HG02973 (cell line): Measurements from ENCODE around the gene APMAP.

Experiments
- ATAC-seq: cut with Tn5 transposase; IDR thresholded peaks from one replicate; pipeline ENCODE4 v1.9.1; 2021; ENCODE audit warnings: moderate library complexity; ENCODE audit not compliant: unreplicated experiment

The APMAP gene

DNA sequence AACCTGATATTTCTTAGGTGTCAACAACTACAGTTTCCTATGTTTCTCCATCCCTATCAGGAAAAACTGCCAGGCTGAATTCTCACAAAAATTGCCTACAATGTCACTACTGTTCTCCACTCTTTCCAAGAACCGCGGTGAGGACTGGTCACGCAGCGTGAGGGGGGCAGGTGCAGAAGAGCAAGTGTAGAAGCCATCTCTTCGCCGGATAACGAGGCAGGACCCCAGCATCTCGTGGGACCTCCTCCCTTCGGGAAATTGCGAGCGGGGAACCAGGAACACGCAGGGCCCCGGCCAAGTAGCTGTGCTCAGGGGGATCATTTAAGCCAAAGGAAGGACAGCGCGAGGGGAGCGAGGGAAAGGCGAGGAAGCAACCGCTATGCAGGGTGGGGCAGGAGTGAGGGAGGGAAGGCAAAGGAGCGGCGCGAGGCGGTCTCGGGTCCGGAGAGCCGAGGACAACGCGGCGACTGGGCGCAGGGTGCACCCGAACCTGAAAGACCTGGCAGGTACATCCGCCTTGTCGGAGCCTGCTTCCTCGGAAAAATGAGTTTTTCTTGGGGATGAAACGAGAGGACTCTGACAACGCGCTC lies 559 bp downstream of the APMAP start:
- ATAC-seq = peak; percentile 2

DNA sequence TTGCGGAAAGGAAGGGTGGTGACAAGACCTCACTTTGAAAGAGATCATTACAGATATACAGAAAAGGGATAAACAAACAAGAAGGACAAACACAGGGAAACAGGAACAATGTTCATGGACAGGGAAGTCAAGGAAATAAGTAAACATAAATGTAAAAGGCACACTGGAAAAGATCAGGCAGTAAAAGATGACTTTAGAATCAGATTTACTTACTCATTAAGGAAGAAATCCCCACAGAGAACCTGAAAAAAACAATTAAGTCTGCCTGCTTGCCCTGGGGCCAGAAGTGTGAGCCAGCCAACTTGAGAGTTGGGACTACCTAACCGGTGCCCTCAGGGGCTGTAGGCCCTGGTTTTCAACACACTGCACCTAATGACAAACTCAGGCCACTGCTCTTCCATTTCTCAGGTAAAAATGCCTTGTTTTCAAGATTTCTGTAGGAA lies 1.7 kb downstream of the APMAP start:
- ATAC-seq = no peak

DNA sequence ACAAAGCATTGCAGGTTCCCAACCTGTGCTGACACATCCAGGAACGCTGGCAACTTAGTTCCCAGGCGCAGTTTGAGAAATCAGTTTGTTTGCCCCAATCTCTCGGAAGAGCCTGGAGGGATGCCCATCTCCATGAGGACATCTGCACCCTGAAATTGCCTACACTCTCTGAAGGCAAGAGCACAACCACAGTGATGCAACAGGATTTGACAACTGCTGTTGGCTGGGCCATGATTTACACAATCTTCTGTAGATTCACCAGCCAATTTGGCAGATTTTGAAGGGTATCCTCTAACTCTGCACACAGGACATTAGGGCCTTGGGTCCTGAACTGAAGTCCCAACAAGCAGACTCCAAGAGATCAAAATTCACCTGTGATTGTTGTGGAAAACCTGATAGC lies 3.4 kb downstream of the APMAP start:
- no peak for ATAC-seq

DNA sequence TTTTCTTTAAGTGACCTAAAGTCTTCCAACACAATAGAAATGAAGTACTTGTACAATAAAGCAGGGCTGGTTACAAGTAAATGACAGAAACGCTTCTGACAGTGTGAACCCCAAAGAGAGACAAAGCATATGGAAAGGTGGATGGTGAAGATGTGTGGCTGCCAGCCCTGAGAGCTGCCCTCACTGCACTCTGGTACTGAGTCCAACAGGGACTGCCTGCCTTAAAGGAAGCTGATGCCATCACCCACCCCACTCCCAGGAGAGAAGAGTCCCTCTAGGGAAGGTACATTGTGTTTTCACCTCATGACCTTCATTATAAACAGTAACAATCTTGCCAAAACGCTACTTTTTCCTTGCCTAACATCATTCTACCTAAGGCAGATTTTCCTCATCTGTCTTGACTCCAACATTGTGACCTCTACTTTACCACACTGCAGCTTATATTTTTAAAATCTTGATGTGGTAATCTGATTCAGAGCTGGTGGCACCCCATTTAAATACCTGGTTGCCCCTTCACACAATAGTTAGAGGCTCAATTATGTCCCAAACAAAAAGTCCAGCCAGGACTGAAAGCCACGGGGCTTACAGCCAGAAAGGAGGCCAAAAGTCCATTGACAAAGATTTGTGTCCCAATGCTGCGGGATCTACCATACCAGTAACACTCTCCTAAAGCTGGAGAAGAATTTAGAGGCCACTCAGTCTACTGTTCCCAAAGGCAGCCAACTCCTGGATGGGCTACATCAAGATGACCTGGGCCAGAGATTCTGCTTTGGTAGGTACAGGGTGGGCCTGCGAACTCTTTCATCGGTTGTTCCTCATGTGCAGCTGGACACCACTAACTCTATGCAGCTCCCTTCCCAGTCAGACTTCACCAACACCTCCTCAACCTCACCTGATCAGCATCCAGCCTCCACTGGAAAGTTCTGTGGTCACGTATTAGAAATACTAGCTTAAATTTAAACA lies 4.4 kb downstream of the APMAP start:
- ATAC-seq = no peak

DNA sequence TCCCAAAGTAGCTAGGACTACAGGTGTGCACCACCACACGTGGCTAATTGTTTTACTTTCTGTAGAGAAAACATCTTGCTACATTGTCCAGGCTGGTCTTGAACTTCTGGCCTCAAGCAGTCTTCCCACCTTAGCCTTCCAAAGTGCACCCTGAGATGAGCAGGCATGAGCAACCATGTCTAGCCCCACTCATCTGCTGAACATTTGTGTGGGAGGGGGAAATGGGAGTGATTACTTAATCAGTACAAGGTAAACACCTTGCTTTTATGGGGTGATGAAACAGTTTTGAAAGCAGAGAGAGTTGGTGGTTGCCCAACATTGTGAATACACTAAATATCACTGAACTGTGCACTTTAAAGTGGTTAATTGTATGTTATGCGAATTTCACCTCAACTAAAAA lies 5.3 kb downstream of the APMAP start:
- ATAC-seq = no peak

DNA sequence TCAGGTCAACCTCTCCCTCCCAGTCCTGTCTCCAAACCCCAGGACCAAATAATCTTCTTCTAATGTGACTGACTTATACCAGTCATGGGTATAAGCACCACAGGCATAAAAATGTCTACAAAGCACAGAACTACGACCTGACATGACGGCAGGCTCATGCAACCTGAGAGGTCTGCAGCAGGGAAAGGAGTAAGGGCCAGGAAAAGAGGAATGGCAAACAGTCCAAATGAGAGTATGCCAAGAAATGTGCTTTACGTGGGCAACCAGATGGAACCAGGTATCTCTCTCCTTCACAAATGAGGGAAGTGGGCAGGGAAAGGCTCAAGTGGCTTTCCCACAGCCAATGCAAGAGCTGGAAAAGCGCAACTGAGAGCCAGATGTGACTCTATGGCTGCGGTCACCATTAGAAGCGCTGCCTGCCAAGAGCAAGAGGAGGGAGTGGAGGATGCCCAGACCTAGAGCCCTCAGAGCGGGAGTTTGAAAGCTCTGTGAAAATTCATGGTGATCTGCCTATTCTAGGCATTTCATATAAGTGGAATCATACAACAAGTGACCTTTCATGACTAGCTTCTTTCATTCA lies 6.0 kb downstream of the APMAP start:
- no peak for ATAC-seq

DNA sequence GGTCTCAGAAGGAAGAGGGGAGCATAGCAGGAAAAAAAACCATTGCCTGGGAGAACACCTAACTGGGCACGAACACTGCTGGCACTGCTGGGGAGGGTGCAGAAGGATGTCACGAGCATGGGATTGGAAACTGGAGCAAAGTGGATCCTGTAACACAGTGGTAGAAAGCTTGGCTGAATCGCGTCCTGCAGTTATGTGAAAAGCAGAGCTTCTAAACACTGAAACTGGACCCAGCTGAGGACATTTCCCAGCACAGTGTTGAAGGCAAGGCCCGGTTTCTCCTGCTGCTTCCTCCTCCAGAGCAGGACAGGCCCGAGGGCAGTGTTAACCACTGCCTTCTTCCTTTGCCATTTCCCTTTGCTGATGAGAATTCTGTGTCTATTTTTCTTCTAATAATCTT lies 6.7 kb downstream of the APMAP start:
- no peak for ATAC-seq

DNA sequence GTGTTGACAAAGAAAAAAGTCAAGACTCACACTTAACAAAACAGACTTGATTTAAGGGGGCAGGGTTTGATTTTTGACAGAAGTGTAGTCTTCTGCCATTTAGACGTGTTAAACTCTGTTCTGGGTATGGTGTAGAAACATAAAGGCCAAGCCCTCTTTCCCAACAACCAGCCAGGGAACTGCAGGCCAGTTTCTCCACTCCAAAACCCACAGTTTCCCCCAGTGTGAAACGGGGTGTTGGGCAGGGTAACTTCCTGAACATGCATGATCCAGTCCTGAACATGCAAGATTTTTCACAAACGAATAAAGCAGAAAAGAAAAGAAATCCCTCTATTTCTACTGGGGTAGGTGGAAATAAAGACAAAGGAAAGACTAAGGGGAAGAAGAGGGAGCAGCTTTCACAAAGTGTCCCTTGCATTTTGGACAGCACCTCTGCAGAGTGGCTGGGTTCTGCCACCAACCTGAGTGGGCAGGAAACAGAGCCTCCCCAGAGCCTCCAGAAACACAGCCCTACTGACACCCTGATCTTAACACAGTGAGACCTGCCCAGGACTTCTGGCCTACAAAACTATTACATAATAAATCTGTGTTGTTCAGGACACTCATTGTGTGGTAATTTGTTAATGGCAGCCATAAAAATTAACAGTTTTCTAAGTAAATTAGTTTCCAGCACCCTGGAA lies 7.5 kb downstream of the APMAP start:
- ATAC-seq = no peak

DNA sequence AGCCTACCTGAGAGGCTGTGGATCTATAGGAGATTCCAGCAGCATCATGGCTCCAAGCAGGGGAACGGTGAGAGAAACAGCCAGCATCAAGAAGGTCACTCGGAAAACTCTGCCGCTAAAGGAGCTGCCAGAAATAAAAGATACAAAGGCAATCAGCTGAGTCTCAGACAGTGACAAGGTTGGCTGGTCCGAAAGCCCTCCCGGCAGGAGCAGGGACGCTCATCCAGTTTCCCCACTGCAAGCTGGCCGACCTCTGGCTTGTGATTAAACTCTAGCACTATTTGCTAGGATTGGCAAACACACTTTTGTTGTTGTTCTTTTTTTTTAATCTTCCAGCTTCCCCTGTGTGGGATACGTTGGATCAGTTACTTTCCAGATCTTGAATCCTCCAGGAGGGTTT lies 8.7 kb downstream of the APMAP start:
- ATAC-seq = no peak

DNA sequence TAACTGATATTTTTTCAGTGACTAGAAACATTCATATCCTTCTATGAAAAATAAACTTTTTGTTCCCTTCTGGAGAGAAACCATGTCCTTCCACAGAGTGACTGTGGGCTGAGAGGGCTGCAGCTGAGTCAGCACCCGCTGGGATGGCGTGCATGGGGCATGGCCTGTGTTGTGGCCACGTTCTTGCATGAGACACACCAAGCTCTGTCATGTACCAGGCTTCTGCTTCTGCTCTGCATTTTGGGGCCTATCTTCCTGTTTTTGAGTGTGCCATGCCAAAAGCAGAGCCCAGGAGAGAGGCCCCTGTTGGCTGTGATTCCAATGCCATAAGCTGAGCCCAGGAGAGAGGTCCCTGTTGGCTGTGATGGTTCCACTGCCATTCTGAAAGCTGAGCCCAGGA lies 10.8 kb downstream of the APMAP start:
- no peak for ATAC-seq

DNA sequence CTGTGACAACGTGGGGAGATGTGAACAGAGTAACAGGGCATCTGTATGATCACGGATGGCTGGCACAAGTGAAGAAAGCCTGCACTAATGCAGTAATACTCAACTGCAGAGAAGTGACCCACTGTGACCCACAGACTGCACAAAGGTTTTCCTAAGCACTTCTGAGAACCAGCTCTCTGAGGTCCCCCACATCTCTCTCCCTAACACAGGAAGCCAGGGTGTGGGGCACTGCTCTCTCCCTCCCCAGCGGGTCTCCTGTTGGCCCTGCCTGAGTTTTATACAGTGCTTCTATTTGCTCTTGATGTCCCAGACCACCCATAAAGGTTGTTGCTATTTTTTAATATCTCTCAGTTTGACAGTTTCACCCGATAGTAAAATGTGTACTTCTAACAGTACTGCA lies 11.3 kb downstream of the APMAP start:
- ATAC-seq = no peak

DNA sequence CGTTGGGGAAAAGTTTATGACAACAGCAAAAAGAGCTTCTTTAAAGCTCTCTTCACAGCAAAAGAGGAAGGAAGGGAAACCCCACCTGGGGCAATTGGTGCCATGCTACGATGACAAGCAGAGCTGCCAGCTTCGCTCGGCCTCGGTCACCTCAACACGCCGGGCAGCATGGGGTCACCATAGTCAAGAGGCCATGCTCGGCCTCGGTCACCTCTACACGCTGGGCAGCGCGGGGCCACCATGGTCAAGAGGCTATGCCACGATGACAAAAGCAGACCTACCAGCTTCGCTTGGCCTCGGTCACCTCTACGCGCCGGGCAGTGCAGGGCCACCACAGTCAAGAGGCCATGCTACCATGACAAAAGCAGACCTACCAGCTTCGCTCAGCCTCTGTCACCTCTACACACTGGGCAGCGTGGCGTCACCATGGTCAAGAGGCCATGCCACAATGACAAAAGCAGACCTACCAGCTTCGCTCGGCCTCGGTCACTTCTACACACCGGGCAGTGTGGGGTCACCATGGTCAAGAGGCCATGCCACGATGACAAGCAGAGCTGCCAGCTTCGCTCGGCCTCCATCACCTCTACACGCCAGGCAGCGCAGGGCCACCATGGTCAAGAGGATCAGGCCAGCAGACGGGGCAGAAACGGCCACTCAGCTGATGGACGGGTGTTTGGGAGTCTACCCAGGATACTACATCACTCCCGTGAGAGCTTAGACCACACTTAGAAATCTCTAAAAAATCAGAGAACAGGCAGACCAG lies 12.1 kb downstream of the APMAP start:
- ATAC-seq = no peak

DNA sequence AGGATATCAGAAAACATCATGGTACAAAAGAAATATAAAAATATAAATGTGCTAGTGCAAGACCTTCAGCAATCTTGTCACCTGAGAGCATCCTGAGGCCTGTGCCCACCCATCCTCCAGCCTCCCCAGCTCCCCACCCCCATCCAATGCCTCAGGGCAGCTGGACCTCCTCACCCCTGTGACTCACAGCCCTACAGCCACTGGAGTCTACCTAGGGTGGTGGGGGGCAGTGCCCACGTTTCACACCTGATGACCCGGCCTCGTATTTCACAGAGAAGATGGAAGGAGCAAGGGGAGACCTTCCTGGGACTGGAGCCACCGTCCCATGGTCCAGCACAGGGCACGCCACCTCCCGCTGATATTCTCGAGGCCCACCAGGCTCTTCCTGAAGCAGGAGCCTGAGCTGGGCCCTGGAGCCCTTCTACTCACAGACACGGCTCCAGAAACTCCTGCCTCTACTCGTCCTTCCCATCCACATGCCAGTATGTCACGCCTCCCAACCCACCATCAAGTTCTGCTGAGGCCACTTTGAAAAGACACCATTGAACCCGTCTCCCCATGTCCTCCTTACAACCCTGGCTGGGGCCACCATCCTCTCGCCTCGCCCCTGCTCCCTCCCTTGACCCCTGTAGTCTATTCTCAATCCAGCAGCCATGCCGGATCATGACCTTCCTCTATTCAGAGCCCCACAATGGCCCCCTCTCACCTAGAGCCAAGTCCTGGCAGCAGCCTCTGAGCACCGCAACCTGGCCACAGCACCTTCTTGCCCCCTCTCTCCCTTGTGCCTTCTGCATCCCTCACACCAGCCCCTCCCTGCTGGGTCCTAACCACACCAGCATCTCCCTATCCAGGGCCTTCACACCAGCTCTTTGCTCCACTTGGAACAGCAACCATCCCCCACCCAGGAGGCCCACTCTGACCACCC lies 13.3 kb downstream of the APMAP start:
- ATAC-seq = no peak

DNA sequence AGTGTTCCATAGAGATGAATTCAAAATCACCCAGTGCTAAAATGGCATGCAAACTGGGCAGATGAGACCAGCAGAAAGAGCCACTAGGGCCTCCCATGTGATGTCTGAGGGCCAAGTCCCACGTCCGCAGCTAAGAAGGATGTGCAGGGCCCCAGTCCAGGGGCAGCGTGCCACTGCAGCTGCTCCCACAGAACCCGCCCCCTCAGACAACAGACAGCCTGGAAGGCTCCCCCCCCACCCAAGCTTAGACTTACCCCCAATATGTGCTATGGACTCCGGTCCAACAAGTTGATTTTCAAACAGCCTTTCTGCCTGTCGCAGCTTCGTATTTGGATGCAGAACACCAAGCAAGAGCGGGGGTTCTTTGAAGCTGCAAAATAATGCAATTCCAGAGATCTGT lies 14.0 kb downstream of the APMAP start:
- no peak for ATAC-seq

DNA sequence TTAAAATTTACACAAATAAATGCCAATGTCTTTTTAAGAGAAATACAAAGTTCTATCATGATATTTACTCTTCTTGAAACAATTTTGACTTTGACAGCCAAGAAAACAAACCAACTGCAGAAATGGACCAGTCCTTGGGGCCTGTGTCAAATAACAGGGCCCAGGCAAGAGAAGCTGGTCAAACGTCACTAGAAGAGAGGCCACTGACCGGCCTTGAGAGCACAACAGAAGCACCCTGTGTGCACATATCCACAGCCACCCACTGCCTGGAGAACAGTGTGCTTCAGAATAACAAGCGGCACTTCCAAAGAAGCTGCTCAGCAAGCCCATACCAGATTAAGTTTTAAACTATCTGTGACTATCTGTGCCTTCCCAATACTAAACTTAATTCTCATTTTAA lies 14.8 kb downstream of the APMAP start:
- ATAC-seq = no peak

DNA sequence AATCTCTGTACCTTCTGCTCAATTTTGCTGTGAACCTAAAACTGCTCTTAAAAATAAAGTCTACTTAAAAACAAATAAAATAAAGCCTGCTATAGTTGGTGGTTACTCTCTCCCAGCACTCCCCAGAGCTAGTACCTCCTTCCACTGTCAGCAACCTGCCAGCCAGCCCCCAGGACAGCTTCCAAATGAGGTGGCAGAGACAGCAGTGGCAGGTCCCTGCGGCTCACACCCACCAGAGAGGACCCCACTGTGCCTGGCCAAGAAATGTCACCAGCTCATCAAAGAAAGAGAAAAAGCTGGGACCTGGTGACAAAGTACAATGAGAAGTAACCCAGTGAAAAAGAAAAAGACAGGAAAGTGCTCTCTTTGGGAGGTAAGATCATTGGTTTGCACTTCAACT lies 15.2 kb downstream of the APMAP start:
- ATAC-seq = no peak

DNA sequence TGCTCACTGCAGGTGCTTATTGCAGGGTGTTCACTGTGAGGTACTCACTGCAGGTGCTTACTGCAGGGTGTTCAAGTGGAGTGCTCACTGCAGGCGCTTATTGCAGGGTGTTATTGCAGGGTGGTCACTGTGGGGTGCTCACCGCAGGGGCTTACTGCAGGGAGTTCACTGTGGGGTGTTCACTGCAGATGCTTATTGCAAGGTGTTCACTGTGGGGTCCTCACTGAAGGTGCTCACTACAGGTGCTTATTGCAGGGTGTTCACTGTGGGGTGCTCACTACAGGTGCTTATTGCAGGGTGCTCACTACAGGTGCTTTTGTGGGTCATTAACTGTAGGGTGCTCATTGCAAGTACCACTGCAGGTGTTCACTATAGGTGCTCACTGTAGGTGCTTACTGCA lies 20.2 kb downstream of the APMAP start:
- ATAC-seq = no peak

DNA sequence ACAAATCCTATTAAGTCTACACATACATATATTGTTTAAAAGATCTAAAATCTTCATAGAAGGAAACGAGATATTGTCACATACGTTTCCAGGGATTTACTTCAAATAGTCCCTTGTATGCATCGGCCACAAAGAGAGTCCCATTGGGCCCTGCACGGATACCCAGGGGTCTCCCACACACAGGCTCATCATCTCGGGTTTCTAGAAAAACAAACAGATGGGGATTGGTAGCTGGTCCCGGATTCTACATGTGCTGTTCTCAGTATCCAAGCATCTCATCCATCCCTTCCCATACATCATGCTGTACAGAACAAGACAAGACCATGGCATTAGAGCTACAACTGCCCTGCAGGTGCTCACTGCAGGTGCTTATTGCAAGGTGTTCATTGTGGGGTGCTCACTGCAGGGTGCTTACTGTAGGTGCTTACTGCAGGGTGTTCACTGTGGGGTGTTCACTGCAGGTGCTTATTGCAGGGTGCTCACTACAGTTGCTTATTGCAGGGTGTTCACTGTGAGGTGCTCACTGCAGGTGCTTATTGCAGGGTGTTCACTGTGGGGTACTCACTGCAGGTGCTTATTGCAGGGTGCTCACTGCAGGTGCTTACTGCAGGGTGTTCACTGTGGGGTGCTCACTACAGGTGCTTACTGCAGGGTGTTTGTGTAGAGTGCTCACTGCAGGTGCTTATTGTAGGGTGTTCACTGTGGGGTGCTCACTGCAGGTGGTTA lies 21.0 kb downstream of the APMAP start:
- ATAC-seq = no peak

DNA sequence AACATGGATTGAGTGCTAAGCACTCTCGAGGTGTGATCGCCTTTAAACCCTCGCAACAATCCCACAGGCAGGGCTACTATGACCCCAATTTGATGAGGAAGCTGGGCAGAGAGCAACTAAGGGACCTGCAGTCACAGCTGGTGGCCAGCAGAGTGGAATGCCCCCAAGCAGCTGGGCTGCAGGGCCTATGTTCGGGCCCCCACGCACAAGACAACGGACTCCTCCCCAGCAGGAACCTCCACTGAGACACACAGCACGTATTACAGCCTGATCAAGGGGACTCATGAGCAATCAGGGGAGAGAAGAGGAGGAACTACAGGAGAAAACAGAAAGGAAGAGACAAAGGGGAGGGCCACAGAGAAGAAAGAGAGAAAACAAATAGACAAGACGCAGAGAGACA lies 21.8 kb downstream of the APMAP start:
- ATAC-seq = no peak
